ENCODE data around the gene AFF2. TPM values are rescaled to one million over a fixed set of nuclear protein-coding genes. Genes with fewer than 3 reads are reported as not detected.

AFF2 gene
- total RNA-seq, 1 donor from 2014 or later = 0.27 TPM

DNA sequence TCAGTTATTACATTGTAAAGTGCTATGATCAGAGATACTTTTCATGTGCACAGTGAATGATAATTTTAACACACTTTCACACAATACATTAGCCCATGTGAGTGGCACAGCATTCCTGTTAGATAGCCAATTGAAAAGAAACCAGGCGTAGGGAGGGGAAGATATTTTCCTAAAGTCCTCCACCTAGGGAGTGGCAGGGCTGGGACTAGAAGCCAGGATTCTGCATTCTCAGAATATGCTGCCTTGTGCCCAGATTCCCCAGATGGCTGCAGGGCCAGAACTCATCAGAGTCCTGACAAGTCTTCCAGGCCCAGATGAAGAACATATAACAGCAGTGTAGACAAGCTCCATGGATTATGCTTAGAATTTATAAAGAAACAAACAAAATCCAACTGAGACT lies 350.2 kb downstream of the AFF2 start:
- intact Hi-C loops (cut with micrococcal nuclease) = no loop called here
- no peaks in the 10 kb centered on the region for H3K9me3 ChIP-seq (replicated peaks)
- no peak overlapping the region for H3K27ac ChIP-seq (replicated peaks)
- no peak for DNase-seq
- no peaks in the 10 kb centered on the region for H3K36me3 ChIP-seq
- no peak overlapping the region for H3K4me3 ChIP-seq
- TF ChIP-seq, protein P1, sequence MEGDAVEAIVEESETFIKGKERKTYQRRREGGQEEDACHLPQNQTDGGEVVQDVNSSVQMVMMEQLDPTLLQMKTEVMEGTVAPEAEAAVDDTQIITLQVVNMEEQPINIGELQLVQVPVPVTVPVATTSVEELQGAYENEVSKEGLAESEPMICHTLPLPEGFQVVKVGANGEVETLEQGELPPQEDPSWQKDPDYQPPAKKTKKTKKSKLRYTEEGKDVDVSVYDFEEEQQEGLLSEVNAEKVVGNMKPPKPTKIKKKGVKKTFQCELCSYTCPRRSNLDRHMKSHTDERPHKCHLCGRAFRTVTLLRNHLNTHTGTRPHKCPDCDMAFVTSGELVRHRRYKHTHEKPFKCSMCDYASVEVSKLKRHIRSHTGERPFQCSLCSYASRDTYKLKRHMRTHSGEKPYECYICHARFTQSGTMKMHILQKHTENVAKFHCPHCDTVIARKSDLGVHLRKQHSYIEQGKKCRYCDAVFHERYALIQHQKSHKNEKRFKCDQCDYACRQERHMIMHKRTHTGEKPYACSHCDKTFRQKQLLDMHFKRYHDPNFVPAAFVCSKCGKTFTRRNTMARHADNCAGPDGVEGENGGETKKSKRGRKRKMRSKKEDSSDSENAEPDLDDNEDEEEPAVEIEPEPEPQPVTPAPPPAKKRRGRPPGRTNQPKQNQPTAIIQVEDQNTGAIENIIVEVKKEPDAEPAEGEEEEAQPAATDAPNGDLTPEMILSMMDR (IDR thresholded peaks at IDR 0.05; ENCODE audit: borderline replicate concordance) = no peak
- H3K4me1 ChIP-seq = no peaks in the 10 kb centered on the region
- H3K27me3 ChIP-seq (ENCODE audit: low read depth) = no peaks in the 10 kb centered on the region

DNA sequence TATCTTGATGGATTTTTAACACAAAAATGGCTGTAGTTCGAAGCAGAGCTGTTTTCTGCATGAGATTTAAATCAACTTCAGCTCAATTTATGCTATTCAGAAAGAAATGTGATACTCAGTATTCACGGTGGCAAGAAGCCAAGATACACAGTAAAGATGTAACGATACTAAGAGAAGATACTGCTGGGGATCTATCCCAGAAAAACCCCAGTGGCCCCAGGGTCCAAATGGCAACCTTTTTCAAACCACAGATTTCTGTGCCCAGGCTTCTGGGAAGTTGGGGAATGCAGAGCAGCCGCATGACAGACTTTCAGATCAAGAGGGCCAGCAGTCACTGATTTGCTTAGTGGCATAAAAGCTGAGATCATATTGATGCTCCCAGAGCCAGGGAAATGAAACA lies 353.9 kb downstream of the AFF2 start:
- TF ChIP-seq, protein P1 (IDR thresholded peaks at IDR 0.05; ENCODE audit: borderline replicate concordance) = no peak
- no peak overlapping the region for H3K27ac ChIP-seq (replicated peaks)
- no peak overlapping the region for H3K4me3 ChIP-seq
- intact Hi-C loops (cut with micrococcal nuclease) = no loop called here
- H3K27me3 ChIP-seq (ENCODE audit: low read depth) = no peaks in the 10 kb centered on the region
- H3K36me3 ChIP-seq = no peaks in the 10 kb centered on the region
- H3K9me3 ChIP-seq (replicated peaks) = no peaks in the 10 kb centered on the region
- no peaks in the 10 kb centered on the region for H3K4me1 ChIP-seq
- no peak for DNase-seq

DNA sequence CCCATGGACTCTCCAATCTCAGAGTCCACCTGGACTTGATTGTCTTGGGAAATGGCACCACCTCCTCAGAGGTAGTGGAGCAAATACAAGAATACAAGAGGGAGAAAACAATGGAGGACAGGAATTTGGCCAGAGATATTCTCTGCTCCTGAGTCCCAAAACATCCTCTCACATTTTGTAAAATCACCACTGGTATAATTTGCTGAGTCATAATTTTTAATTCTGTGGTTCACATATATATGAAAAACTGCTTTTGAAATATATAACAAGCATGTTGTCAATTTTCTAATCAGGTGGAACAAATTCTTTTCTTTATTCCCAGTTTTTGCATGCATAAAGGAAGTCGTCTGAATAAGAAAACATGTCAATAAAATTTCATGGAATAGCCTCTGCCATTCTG lies 356.1 kb downstream of the AFF2 start:
- Histone ChIP-seq H3K4me3 (no peak overlapping the region), H3K4me1 (no peaks in the 10 kb centered on the region), H3K27ac (replicated peaks) (no peak overlapping the region), H3K27me3 (ENCODE audit: low read depth) (no peaks in the 10 kb centered on the region), H3K36me3 (no peaks in the 10 kb centered on the region), H3K9me3 (replicated peaks) (no peaks in the 10 kb centered on the region)
- intact Hi-C loops (cut with micrococcal nuclease) = no loop called here
- DNase-seq = no peak
- TF ChIP-seq, protein P1 (IDR thresholded peaks at IDR 0.05; ENCODE audit: borderline replicate concordance) = no peak

DNA sequence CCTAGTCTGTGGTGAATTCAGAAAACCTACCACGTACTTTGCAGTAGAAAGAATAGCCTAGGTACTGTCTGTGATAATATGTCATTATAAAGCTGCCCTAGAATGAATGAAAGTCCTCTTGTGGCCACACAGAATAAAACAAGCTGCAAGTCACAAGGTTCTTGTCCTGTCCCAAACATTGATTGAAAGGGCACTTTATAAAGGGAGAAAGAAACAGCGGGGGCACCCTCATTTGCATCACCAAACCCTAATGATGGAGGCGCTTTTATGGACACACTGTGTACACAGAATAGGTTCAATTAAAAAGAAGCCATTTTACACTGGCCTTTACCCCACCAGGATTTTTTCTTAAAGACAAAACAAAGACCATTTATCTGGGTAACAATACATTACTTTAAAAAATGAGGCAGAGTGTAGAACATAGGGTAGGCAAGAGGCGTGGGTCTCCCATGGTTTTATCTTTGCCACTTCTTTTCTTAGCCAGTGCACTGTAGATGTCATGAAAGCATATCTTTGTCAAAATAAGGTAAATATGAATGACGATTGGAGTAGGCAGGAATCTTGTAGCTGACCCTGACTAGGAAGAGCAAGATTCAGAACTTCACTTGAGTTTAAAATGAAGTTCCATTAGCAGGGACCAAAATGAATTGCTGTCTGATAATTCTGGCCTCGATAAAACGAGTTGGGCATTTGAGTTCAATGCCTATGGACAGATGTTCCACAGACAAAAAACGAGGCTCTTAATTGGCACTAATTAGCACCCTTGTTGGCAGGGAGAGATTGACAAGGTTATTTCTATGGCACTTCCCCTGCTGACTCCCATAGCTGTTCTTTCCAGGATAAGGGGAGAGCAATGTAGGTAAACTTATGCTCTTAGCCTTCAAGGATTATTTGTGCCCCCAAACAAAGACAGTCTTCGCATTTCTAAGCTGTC lies 365.1 kb downstream of the AFF2 start:
- Histone ChIP-seq H3K4me3 (no peak overlapping the region), H3K9me3 (replicated peaks) (no peaks in the 10 kb centered on the region), H3K4me1 (no peaks in the 10 kb centered on the region), H3K36me3 (no peaks in the 10 kb centered on the region), H3K27me3 (ENCODE audit: low read depth) (no peaks in the 10 kb centered on the region), H3K27ac (replicated peaks) (no peak overlapping the region)
- no peak for DNase-seq
- TF ChIP-seq, protein P1 (IDR thresholded peaks at IDR 0.05; ENCODE audit: borderline replicate concordance) = no peak
- intact Hi-C loops (cut with micrococcal nuclease) = no loop called here

DNA sequence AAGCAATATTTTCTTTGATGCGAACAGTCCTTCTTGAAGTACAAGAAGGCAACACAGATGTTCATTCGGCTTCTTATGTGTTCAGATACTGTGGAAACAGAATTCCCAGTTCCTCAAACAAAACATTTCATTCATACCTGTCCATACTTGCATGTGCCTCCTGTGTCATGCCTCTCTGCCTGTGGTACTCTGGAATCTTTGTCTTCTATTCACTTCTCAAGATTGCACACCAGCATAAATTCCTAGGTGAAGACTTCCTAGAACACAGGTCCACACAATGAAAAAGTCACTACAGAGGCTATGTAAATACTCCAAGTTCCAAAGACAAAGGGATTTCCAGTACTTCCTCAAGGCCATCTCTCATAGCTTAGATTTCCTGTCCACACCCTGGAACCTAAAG lies 367.2 kb downstream of the AFF2 start:
- Histone ChIP-seq H3K27me3 (ENCODE audit: low read depth) (no peaks in the 10 kb centered on the region), H3K36me3 (no peaks in the 10 kb centered on the region), H3K4me1 (no peaks in the 10 kb centered on the region), H3K9me3 (replicated peaks) (no peaks in the 10 kb centered on the region), H3K27ac (replicated peaks) (no peak overlapping the region), H3K4me3 (no peak overlapping the region)
- TF ChIP-seq, protein P1 (IDR thresholded peaks at IDR 0.05; ENCODE audit: borderline replicate concordance) = no peak
- no peak for DNase-seq
- intact Hi-C loops (cut with micrococcal nuclease) = no loop called here

Data from left ventricle myocardium inferior (tissue), 1 donor.